ENCODE data around the gene ACSS2.

The ACSS2 gene

GRCh38 chr20:34852298-34852697 lies 24.1 kb upstream of the ACSS2 start:
- H3K9me2 ChIP-seq (ENCODE audit: low read depth, low read length): no peaks in the 10 kb centered on the region
- H3K9ac ChIP-seq (ENCODE audit: low read length): no peak overlapping the region
- no peaks in the 10 kb centered on the region for H3F3A ChIP-seq (ENCODE audit: insufficient read depth, low read length)
- H3K4me3 ChIP-seq (ENCODE audit: low read depth, low read length, poor library complexity, severe bottlenecking): no peak overlapping the region
- no peaks in the 10 kb centered on the region for H3K79me2 ChIP-seq (ENCODE audit: insufficient read depth, low read length)
- H3K4me1 ChIP-seq (ENCODE audit: insufficient read depth, low read length, severe bottlenecking): no peaks in the 10 kb centered on the region
- no peaks in the 10 kb centered on the region for H3K9me3 ChIP-seq (ENCODE audit: low read length)
- no peaks in the 10 kb centered on the region; the same call in 1 of the 2 replicates for H3K36me3 ChIP-seq (ENCODE audit: insufficient read depth, low read length)
- TF ChIP-seq EZH2 (IDR thresholded peaks at IDR 0.05; ENCODE audit: borderline replicate concordance, low read length) (no peak), CTCF (IDR thresholded peaks at IDR 0.05; ENCODE audit: low read length) (no peak)
- no peak overlapping the region for H2AFZ ChIP-seq (ENCODE audit: low read length)
- no peak overlapping the region for H3K27ac ChIP-seq (ENCODE audit: low read depth, low read length, poor library complexity, severe bottlenecking)
- H3K27me3 ChIP-seq (ENCODE audit: insufficient read depth, low read length): no peaks in the 10 kb centered on the region
- H4K20me1 ChIP-seq (ENCODE audit: insufficient read depth, low read length): no peaks in the 10 kb centered on the region
- no peak overlapping the region for H3K4me2 ChIP-seq (ENCODE audit: low read length)

DNA sequence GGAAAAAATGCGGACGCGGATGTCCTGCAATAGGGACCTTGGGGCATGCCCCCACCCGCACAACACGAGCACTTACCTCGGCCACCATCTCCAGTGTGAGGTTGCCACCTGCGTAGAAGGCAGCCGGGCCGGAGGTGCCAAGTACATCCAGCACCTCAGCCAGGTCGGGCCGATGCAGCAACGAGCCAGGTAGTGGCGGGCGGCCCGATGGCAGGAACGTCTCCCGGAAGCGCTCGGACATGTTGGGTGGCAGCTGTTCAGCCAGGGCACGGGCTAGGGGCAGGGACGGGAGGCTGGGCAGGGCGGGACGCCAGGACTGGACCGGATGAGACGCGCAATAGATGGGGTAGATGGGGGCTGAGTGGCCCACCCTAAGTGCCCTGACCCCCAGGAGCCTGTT lies 17.0 kb upstream of the ACSS2 start:
- no peak overlapping the region for H2AFZ ChIP-seq (ENCODE audit: low read length)

DNA sequence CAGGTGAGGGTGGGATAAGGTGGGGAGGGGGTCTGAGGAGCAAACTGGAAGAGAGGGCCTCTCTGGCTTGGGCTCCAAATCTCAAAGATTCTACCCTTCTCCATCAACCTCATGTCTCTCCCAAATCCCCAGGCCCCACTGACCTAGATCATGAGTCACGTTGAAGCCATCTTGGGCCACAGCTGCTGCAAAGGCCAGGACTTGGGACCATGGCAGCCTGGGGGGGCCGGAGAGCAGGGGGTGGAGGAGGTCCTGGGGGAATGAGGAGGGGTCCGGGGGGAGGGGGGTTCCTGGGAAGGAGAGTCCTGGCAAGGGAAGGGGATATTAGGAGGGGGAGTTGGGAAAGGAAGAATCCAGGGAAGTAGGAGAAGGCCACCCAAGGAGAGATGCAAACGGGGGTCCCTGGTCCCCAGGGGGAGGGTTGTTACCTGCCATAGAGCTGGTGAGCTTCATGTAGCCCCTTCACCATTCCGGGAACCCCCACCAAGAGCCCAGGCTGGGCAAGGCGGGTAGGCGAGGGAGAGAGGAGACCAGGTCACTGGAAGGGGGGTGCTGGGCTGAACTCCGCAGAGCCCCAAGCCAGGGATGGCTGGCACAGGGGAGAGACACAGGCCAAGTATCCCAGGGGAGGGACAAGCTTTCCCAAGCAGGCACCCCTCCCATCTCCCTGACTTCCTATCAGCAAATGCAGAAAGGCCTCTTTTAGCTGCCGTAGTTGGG lies 16.4 kb upstream of the ACSS2 start:
- Histone ChIP-seq H3K79me2 (ENCODE audit: insufficient read depth, low read length) (no peaks in the 10 kb centered on the region), H3K27ac (ENCODE audit: low read depth, low read length, poor library complexity, severe bottlenecking) (no peak overlapping the region), H3K9me2 (ENCODE audit: low read depth, low read length) (no peaks in the 10 kb centered on the region), H3K9ac (ENCODE audit: low read length) (no peak overlapping the region), H3K4me2 (ENCODE audit: low read length) (no peak overlapping the region), H3K36me3 (ENCODE audit: insufficient read depth, low read length) (no peaks in the 10 kb centered on the region), H3F3A (ENCODE audit: insufficient read depth, low read length) (no peaks in the 10 kb centered on the region), H4K20me1 (ENCODE audit: insufficient read depth, low read length) (no peaks in the 10 kb centered on the region), H2AFZ (ENCODE audit: low read length) (no peak overlapping the region), H3K27me3 (ENCODE audit: insufficient read depth, low read length) (no peaks in the 10 kb centered on the region), H3K4me1 (ENCODE audit: insufficient read depth, low read length, severe bottlenecking) (no peaks in the 10 kb centered on the region), H3K4me3 (ENCODE audit: low read depth, low read length, poor library complexity, severe bottlenecking) (no peak overlapping the region), H3K9me3 (ENCODE audit: low read length) (no peaks in the 10 kb centered on the region)
- TF ChIP-seq CTCF (IDR thresholded peaks at IDR 0.05; ENCODE audit: low read length) (no peak), EZH2 (IDR thresholded peaks at IDR 0.05; ENCODE audit: borderline replicate concordance, low read length) (no peak)

More for the DNA sequence above, 17.0 kb upstream of the ACSS2 start:
- H3K27me3 ChIP-seq (ENCODE audit: insufficient read depth, low read length): no peaks in the 10 kb centered on the region
- no peaks in the 10 kb centered on the region for H3K79me2 ChIP-seq (ENCODE audit: insufficient read depth, low read length)
- H3K9ac ChIP-seq (ENCODE audit: low read length): no peak overlapping the region
- H4K20me1 ChIP-seq (ENCODE audit: insufficient read depth, low read length): no peaks in the 10 kb centered on the region
- H3K4me1 ChIP-seq (ENCODE audit: insufficient read depth, low read length, severe bottlenecking): no peaks in the 10 kb centered on the region
- H3K9me2 ChIP-seq (ENCODE audit: low read depth, low read length): no peaks in the 10 kb centered on the region
- H3F3A ChIP-seq (ENCODE audit: insufficient read depth, low read length): no peaks in the 10 kb centered on the region
- no peak overlapping the region for H3K27ac ChIP-seq (ENCODE audit: low read depth, low read length, poor library complexity, severe bottlenecking)
- H3K36me3 ChIP-seq (ENCODE audit: insufficient read depth, low read length): no peaks in the 10 kb centered on the region
- no peak for TF ChIP-seq CTCF (IDR thresholded peaks at IDR 0.05; ENCODE audit: low read length)
- no peak for TF ChIP-seq EZH2 (IDR thresholded peaks at IDR 0.05; ENCODE audit: borderline replicate concordance, low read length)
- H3K4me3 ChIP-seq (ENCODE audit: low read depth, low read length, poor library complexity, severe bottlenecking): no peak overlapping the region
- H3K4me2 ChIP-seq (ENCODE audit: low read length): no peak overlapping the region
- H3K9me3 ChIP-seq (ENCODE audit: low read length): no peaks in the 10 kb centered on the region
